GM21717 (cell line): Measurements from ENCODE around the gene RPTOR.

Source experiments
- ATAC-seq: cut with Tn5 transposase; IDR thresholded peaks from one replicate; pipeline ENCODE4 v1.9.1; 2021; ENCODE audit warnings: mild to moderate bottlenecking, moderate library complexity; ENCODE audit not compliant: unreplicated experiment

The RPTOR gene

GRCh38 chr17:80921159-80921558 lies 376.5 kb downstream of the RPTOR start:
- no peak for ATAC-seq

GRCh38 chr17:80921741-80922579 lies 377.3 kb downstream of the RPTOR start:
- ATAC-seq = no peak

- ATAC-seq = no peak
Observed at GRCh38 chr17:80922580-80923160, 378.0 kb downstream of the RPTOR start.

GRCh38 chr17:80923211-80924110 lies 378.8 kb downstream of the RPTOR start:
- ATAC-seq = no peak

GRCh38 chr17:80924111-80924806 lies 379.6 kb downstream of the RPTOR start:
- ATAC-seq = no peak

GRCh38 chr17:80924807-80925610 lies 380.4 kb downstream of the RPTOR start:
- no peak for ATAC-seq

- no peak for ATAC-seq
Observed at GRCh38 chr17:80925688-80926335, 381.2 kb downstream of the RPTOR start.

GRCh38 chr17:80926591-80927250 lies 382.1 kb downstream of the RPTOR start:
- no peak for ATAC-seq

- ATAC-seq = no peak
Observed at GRCh38 chr17:80927791-80928216, 383.2 kb downstream of the RPTOR start.

- ATAC-seq = no peak
Observed at GRCh38 chr17:80929449-80929848, 384.8 kb downstream of the RPTOR start.

GRCh38 chr17:80930335-80931279 lies 386.0 kb downstream of the RPTOR start:
- no peak for ATAC-seq

- ATAC-seq = no peak
Observed at GRCh38 chr17:80931421-80932265, 387.0 kb downstream of the RPTOR start.

- no peak for ATAC-seq
Observed at GRCh38 chr17:80935526-80935925, 390.9 kb downstream of the RPTOR start.

GRCh38 chr17:80936218-80936617 lies 391.6 kb downstream of the RPTOR start:
- ATAC-seq = no peak

- no peak for ATAC-seq
Observed at GRCh38 chr17:80936723-80937122, 392.1 kb downstream of the RPTOR start.

GRCh38 chr17:80937462-80938381 lies 393.1 kb downstream of the RPTOR start:
- ATAC-seq = no peak
